OCI-LY1 (cell line): ENCODE data around the gene TBC1D8.

Experiments
- H2AFZ ChIP-seq: fragments of 200-600 bp; sonication (generic), shearing (Covaris generic); 2 replicates; pipeline ENCODE4 v1.6.0; 2014; ENCODE audit warnings: antibody characterized with exemption, mild to moderate bottlenecking, low read length
- H3F3A ChIP-seq: fragments of 200-600 bp; sonication (generic), shearing (Covaris generic); 2 replicates; pipeline ENCODE4 v1.6.0; 2014; ENCODE audit warnings: mild to moderate bottlenecking, antibody characterized with exemption, low read length, moderate library complexity; ENCODE audit not compliant: insufficient read depth
- H3K27ac ChIP-seq: fragments of 200-600 bp; sonication (generic); 2 replicates; pipeline ENCODE4 v1.5.1; 2014; ENCODE audit warnings: low read length, mixed run types, mild to moderate bottlenecking, low read depth; ENCODE audit not compliant: poor library complexity, severe bottlenecking
- H3K27me3 ChIP-seq: fragments of 200-600 bp; sonication (generic); 2 replicates; pipeline ENCODE4 v1.6.0; 2014; ENCODE audit warnings: antibody characterized with exemption, mild to moderate bottlenecking, low read length, moderate library complexity; ENCODE audit not compliant: insufficient read depth
- H3K36me3 ChIP-seq: fragments of 200-600 bp; sonication (generic); 2 replicates; pipeline ENCODE4 v1.6.1; 2014; ENCODE audit warnings: mild to moderate bottlenecking, antibody characterized with exemption, low read length, moderate library complexity, mixed read lengths; ENCODE audit not compliant: insufficient read depth
- H3K4me1 ChIP-seq: fragments of 200-600 bp; sonication (generic); 2 replicates; pipeline ENCODE4 v1.5.1; 2014; ENCODE audit warnings: mild to moderate bottlenecking, low read length, moderate library complexity; ENCODE audit not compliant: insufficient read depth, severe bottlenecking
- H3K4me2 ChIP-seq: fragments of 200-600 bp; sonication (generic), shearing (Covaris generic); 2 replicates; pipeline ENCODE4 v1.6.1; 2014; ENCODE audit warnings: low read length
- H3K4me3 ChIP-seq: fragments of 200-600 bp; sonication (generic); 2 replicates; pipeline ENCODE4 v1.5.1; 2014; ENCODE audit warnings: low read length, low read depth, mild to moderate bottlenecking, mixed read lengths; ENCODE audit not compliant: poor library complexity, severe bottlenecking
- H3K79me2 ChIP-seq: fragments of 200-600 bp; shearing (Covaris generic); 2 replicates; pipeline ENCODE4 v1.6.1; 2016; ENCODE audit warnings: mixed run types, low read length, mixed read lengths; ENCODE audit not compliant: insufficient read depth
- H3K9ac ChIP-seq: fragments of 200-600 bp; sonication (generic), shearing (Covaris generic); 2 replicates; pipeline ENCODE4 v1.6.1; 2014; ENCODE audit warnings: mild to moderate bottlenecking, low read length, mixed read lengths
- H3K9me2 ChIP-seq: fragments of 200-600 bp; sonication (generic), shearing (Covaris generic); 2 replicates; pipeline ENCODE4 v1.6.1; 2014; ENCODE audit warnings: low read depth, mild to moderate bottlenecking, low read length, mixed read lengths
- H3K9me3 ChIP-seq: fragments of 200-600 bp; shearing (Covaris generic); 2 replicates; pipeline ENCODE4 v1.6.1; 2014; ENCODE audit warnings: low read length, mixed read lengths
- H4K20me1 ChIP-seq: fragments of 200-600 bp; sonication (generic), shearing (Covaris generic); 2 replicates; pipeline ENCODE4 v1.6.0; 2016; ENCODE audit warnings: mild to moderate bottlenecking, low read length; ENCODE audit not compliant: insufficient read depth
- EZH2 ChIP-seq: fragments of 200-600 bp; sonication (generic), shearing (Covaris generic); IDR thresholded peaks from 2 replicates; pipeline ENCODE4 v1.8.0; 2017; ENCODE audit warnings: borderline replicate concordance, mixed run types, mild to moderate bottlenecking, antibody characterized with exemption, low read length, moderate library complexity, mixed read lengths
- TF ChIP-seq, protein P1 (sequence below): fragments of 200-600 bp; sonication (generic), shearing (Covaris generic); IDR thresholded peaks from 2 replicates; pipeline ENCODE4 v1.5.1; 2017; ENCODE audit warnings: mild to moderate bottlenecking, antibody characterized with exemption, low read length, moderate library complexity, mixed read lengths

TBC1D8 gene

DNA sequence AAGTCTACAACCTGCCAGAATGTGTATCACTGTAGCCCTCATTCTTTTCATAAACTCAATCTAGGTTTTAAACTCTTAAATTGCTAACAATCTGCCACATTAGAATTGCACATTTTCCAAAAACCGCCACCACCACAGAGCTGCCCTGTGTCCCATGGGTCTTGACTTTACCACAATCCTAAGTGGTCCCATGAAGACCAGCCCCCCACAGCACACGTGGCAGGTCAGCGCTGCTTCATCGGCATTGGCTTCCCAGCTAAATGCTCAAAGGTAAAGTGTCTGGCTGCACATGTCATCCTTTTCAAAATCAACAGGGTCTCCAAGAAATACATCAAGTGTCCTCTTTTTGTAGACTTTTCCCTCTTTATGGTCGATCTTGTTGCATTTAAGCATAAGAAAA, 2.4 kb downstream of the TBC1D8 start:
- no peaks in the 10 kb centered on the region for H3K36me3 ChIP-seq
- no peak overlapping the region for H3K4me3 ChIP-seq
- no peaks in the 10 kb centered on the region for H3K79me2 ChIP-seq

DNA sequence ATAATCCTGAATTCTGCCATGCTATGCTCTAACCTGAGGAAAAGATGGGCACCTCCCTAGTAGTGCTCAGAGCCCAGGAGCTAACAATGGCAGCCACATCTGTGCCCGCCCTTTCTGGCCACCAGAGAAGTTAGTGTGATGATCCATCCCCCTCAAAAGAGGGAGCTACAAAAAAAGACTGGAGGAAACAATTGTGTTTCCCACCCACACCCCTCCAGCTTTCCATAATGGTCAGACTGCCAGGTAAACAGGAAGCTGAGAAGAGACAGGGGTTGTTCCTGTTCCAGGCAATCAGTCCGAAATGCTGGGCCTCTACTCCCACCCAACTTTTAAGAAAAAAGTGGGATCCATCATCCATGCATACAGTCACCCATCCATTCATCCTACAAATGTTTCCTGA, 3.2 kb downstream of the TBC1D8 start:
- Histone ChIP-seq H3K27ac (no peak overlapping the region), H4K20me1 (no peaks in the 10 kb centered on the region), H3F3A (no peaks in the 10 kb centered on the region), H3K36me3 (no peaks in the 10 kb centered on the region), H2AFZ (no peak overlapping the region), H3K4me2 (no peak overlapping the region), H3K9me2 (no peaks in the 10 kb centered on the region), H3K9ac (no peak overlapping the region), H3K4me3 (no peak overlapping the region), H3K79me2 (no peaks in the 10 kb centered on the region), H3K4me1 (peaks cover 16% of the 10 kb centered on the region), H3K9me3 (no peaks in the 10 kb centered on the region), H3K27me3 (peaks cover 4% of the 10 kb centered on the region; the same call in 1 of the 2 replicates)
- TF ChIP-seq EZH2: no peak
- TF ChIP-seq, protein P1, sequence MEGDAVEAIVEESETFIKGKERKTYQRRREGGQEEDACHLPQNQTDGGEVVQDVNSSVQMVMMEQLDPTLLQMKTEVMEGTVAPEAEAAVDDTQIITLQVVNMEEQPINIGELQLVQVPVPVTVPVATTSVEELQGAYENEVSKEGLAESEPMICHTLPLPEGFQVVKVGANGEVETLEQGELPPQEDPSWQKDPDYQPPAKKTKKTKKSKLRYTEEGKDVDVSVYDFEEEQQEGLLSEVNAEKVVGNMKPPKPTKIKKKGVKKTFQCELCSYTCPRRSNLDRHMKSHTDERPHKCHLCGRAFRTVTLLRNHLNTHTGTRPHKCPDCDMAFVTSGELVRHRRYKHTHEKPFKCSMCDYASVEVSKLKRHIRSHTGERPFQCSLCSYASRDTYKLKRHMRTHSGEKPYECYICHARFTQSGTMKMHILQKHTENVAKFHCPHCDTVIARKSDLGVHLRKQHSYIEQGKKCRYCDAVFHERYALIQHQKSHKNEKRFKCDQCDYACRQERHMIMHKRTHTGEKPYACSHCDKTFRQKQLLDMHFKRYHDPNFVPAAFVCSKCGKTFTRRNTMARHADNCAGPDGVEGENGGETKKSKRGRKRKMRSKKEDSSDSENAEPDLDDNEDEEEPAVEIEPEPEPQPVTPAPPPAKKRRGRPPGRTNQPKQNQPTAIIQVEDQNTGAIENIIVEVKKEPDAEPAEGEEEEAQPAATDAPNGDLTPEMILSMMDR: no peak

More for the DNA sequence above, 2.4 kb downstream of the TBC1D8 start:
- H4K20me1 ChIP-seq: no peaks in the 10 kb centered on the region
- TF ChIP-seq, protein P1: no peak
- no peak for TF ChIP-seq EZH2
- no peaks in the 10 kb centered on the region for H3F3A ChIP-seq
- H3K9ac ChIP-seq: no peak overlapping the region
- H3K4me1 ChIP-seq: peaks cover 16% of the 10 kb centered on the region
- no peak overlapping the region for H2AFZ ChIP-seq
- H3K9me3 ChIP-seq: no peaks in the 10 kb centered on the region
- no peak overlapping the region for H3K27ac ChIP-seq
- H3K4me2 ChIP-seq: no peak overlapping the region
- no peaks in the 10 kb centered on the region for H3K9me2 ChIP-seq
- H3K27me3 ChIP-seq: peaks cover 4% of the 10 kb centered on the region; the same call in 1 of the 2 replicates

DNA sequence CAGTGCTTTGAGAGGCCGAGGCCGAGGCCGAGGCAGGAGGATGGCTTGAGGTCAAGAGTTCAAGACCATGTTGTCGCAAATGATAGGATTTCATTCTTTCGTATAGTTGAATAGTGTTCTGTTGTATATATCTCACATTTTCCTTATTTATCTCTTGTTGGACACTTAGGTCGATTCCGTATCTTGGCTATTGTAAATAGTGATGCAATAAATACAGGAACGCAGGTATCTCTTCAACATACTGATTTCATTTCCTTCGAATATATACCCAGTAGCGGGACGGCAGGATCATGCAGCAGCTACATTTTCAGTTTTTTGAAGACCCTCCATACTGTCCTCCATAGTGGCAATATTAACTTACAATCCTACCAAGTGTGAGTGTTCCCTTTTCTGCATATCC, 4.1 kb downstream of the TBC1D8 start:
- no peak overlapping the region for H3K27ac ChIP-seq
- no peaks in the 10 kb centered on the region for H3F3A ChIP-seq
- no peaks in the 10 kb centered on the region for H4K20me1 ChIP-seq
- TF ChIP-seq, protein P1: no peak
- TF ChIP-seq EZH2: no peak
- H3K79me2 ChIP-seq: no peaks in the 10 kb centered on the region
- no peaks in the 10 kb centered on the region for H3K9me3 ChIP-seq
- no peak overlapping the region for H3K9ac ChIP-seq
- H3K4me2 ChIP-seq: no peak overlapping the region
- H2AFZ ChIP-seq: no peak overlapping the region
- H3K36me3 ChIP-seq: no peaks in the 10 kb centered on the region
- peaks cover 11% of the 10 kb centered on the region for H3K4me1 ChIP-seq
- no peak overlapping the region for H3K4me3 ChIP-seq
- H3K9me2 ChIP-seq: no peaks in the 10 kb centered on the region
- H3K27me3 ChIP-seq: peaks cover 4% of the 10 kb centered on the region; the same call in 1 of the 2 replicates
